Stimulated activated CD8-positive, alpha-beta memory T cell treated with anti-CD3 and anti-CD28 coated beads, Interleukin-12 subunit alpha, Interleukin-12 subunit beta, amount 100 ng/mL, for 24 hours (primary cell): ENCODE measurements around the gene CEND1.
"Not testable (repeated sequence)": the region's sequence is repeated elsewhere in the genome, so short reads cannot be mapped to it uniquely, and the experiment has no call there.

Source experiments
- DNase-seq: peaks from one replicate; pipeline ENCODE4 v3.0.0-alpha.2; 2020; ENCODE audit errors: extremely low read depth

The CEND1 gene

DNA sequence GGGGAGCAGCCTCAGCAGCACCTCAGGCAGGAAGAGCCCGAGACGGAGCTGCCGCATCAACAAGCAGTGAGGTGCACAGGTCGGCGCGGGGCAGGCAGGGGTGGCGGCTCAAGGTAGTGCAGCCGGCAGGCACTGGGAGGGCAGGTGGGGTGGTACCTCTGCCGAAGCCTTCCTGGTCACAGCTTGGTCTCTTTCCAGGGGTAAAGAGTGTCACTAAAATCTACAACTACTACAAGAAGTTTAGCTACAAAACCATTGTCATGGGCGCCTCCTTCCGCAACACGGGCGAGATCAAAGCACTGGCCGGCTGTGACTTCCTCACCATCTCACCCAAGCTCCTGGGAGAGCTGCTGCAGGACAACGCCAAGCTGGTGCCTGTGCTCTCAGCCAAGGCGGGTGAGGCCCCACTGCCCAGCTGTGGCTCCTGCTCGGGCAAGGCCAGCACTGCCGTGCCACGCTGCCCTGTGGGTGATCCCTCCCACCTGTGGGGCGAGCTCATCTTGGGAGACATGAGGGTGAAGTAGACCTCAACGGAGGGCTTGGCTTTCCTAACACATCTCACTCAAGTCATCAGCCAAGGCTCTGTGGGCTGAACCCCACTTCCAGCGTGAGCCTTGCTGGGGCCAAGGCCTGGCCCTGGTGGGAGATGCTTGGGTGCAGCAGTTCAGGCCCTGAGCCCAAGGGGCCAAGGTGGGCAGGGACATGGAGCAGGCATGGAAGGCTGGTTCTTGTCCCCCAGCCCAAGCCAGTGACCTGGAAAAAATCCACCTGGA lies 26.2 kb downstream of the CEND1 start:
- DNase-seq: no peak

DNA sequence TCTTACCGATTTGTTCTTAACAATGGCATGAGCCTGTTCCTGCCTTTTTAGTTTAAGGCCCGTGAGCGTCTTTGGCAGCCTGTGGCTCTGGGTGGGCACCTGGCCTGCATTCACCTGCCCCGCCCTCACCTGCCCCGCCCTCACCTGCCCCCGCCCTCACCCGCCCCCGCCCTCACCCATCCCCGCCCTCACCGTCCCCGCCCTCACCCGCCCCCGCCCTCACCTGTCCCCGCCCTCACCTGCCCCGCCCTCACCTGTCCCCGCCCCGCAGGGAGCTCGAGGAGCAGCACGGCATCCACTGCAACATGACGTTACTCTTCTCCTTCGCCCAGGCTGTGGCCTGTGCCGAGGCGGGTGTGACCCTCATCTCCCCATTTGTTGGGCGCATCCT lies 26.8 kb downstream of the CEND1 start:
- DNase-seq: no peak

DNA sequence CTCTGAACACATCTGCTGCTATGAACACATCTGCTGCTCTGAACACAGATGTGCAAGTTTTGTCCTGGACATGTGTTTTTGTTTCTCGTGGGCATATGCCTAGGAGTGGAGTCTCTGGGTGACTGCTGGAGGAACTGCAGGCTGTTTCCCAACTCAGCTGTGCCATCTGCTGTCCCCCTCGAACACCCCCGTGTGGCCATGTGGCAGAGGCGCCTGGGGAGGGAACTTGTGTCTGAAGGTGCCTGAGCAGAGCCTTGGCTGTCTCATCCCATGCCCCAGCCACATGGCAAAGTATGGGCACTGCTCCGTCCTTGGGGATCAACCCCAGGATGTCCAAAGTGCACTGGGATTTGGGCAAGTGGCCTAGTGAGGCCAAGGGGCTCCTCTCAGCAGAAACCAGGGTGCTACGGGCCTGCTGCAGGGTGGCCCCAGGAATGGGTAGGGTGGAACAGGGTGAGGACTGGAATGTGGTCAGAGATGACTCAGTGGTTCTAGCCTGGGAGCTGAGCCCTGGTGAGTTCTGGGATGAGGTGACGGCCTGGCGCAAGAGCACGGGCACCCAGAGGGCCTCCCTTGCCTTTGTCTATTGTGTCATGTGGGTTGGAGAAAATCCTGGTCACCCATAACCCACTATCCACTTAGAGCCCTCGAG lies 27.3 kb downstream of the CEND1 start:
- DNase-seq: no peak

DNA sequence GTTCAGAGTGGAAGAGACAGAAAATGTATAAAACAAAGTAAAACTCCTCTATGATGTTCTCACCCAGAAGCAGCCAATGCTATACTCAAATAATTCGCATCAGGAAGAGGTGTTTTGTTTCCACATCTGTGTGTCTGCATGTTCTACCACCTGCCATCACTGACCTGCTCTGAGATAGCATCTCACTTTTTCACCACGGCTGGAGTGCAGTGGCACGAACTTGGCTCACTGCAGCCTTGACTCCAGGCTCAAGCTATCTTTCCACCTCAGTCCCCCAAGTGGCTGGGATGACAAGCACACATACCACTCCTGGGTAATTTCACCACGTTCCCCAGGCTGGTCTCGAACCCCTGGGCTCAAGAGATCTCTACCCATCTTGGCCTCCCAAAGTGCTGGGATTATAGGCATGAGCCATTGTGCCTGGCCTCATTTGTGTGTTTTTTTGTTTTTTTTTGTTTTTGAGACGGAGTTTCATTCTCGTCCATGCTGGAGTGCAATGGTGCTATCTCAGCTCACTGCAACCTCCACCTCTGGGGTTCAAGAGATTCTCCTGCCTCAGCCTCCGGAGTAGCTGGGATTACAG lies 28.3 kb downstream of the CEND1 start:
- no peak for DNase-seq

DNA sequence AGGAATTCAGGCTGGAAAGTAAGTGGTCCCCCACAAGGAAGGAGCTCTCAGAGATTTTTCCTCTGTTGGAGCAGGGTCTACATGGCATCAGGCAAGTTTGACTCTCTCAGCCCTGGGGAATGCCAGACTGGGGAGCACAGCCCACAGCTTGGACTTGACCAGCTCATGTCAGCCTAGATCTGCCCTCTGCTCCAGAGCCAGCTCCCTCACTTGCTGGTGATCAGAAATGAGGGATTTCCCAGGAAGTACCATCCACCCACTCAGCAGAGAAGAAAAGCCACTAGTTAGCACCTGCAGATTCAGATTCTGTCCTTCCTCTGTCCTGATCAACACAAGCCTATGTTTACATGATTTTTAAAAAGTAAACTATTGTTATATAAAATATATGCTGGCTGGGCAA lies 29.7 kb downstream of the CEND1 start:
- DNase-seq: no peak

DNA sequence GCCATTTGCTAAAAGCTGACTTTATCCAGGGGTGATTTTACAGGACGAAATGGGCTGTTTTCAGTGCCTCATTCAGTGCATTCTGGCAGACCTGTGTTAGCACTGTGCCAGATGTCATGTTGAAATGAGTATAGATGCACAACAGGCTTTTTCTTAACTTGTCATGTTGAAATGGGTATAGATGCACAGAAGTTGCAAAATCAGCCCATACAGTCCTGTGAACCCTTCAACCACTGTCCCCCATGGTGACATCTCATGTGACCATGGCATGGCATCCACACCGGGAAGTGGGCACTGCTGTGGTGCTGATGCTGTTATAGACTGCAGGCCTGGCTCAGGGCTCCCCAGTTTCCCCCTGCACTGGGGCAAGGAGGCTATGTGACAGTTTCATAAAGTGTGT lies 40.2 kb downstream of the CEND1 start:
- DNase-seq: no peak

DNA sequence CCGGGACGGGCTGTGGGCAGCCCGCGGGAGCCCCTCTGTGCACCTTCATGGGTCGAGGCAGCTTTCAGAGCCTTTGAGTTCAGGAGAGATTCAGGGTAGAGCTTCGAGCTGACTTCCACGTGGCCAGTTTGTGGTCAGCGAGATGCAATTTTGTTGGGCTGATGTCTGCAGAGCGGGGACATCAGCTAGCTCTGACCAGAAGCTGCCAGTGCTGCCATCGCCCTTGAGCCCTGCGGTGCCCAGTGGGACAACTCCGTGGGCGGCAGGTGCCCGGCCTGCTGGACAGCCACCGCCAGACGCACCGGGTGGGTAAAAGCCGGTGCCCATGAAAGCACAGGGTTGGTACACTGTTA lies 41.9 kb downstream of the CEND1 start:
- DNase-seq: no peak

DNA sequence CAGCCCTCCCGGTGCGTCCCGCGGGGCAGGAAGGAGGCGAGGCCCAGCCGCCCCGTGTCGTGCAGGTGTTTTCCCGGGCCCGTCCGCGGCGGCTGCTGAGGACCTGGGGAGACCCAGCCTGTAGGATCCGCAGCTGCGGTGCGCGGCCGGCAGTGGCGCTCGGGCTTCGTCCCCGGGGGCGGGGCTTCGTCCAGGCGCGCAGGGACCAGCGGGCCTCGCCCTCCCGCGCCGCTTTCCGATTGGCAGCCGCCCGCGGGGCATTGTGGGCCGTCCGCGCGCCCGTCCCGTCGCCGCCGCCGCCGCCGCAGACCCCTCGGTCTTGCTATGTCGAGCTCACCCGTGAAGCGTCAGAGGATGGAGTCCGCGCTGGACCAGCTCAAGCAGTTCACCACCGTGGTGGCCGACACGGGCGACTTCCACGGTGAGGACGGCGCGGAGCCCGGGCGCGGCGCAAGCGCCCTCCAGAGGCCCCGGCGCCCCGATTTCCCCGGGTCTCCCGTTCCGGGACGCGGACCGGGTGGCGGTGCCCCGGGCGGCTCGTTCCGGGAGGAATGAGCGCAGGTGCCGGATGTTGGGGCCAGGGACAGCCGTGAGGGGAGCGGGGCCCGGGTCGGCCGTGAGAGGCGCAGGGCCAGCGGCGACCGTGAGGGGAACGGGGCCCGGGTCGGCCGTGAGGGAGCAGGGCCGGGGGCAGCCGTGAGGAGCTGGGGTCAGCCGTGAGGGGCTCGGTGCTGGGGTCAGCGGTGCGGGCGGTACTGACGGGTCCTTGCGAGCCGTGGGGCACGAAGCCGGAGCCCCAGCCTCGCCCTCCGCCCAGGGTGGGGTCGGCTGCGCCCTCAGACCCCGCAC lies 42.5 kb downstream of the CEND1 start, which contains the start of gene TALDO1:
Gene TALDO1 (plus strand): TSS at position 307 of the 849 bp plus-strand sequence. CDS start 18 bp downstream, at position 325.
- DNase-seq: peak; percentile 61

DNA sequence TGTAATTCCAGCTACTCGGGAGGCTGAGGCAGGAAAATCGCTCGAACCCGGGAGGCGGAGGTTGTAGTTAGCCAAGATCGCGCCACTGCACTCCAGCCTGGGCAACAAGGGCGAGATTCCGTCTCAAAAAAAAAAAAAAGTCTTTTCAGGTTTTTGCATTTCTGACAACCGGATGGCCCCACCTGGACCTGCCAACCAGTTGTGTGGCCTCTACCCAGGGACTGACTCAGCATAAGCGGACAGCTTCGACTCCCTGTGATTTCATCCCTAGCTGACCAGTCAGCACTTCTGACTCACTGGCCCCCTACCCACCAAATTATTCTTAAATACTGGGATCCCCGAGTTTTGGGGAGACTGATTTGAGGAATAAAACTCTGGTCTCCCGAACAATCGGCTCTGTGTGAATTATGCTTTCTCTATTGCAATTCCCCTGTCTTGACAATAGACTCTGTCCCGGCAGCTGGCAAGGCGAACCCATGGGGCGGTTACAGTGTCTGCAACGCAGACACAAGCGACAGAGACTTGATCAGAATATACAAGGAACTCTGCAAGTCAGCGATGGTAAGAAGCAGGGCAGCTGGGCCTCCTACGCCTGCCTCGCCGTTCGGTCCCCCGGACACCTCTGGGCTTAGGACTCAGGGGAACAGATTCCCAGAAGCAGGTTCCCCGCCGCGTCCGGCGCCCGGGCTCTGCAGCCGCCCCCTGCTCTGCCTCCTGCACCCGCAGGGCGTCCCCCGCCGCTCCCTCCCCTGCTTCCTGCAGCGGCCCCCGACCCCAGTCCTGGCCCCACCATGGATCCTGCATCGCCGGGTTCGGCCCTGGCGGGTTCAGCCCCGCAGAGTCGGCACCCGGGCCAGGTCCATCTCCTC lies 43.4 kb downstream of the CEND1 start:
- no peak for DNase-seq

DNA sequence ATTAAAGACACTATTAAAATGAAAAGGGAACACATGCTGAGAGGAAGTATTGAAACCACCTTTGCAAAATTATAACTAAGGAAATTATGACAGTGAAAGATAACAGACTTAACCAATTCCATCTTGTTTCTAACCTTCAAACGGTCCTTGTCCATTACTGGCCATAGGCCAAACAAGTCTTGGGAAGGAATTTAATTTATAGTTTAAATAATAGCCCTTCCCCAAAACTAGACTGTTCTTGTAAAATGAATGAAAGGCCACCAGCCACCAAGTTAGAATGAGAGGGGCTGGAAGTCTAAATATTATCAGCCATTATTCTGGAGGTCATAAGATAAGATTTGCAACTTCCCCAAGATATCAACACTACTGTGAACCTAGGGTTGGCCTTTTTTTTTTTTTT lies 44.5 kb downstream of the CEND1 start:
- DNase-seq: no peak

DNA sequence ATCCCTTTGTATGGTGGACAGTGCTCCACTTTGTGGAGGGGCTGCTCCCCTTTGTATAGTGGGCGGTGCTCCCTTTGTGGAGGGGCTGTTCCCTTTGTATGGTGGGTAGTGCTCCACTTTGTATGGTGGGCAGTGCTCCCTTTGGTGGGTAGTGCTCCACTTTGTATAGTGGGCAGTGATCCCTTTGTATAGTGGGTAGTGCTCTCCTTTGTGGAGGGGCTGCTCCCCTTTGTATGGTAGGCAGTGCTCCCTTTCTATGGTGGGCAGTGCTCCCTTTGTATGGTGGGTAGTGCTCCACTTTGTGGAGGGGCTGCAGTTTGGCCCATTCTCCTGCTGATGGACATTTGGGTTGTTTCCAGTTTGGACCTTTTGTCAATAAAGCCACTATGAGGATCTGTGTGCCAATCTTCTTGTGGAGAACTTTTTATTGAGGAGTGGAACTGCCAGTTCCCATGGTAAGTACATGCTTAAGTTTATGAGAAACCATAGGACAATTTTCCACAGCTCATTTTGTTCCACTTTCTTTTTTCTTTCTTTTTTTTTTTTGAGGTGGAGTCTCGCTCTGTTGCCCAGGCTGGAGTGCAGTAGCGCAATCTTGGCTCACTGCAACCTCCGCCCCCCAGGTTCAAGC lies 47.2 kb downstream of the CEND1 start:
- DNase-seq: no peak

DNA sequence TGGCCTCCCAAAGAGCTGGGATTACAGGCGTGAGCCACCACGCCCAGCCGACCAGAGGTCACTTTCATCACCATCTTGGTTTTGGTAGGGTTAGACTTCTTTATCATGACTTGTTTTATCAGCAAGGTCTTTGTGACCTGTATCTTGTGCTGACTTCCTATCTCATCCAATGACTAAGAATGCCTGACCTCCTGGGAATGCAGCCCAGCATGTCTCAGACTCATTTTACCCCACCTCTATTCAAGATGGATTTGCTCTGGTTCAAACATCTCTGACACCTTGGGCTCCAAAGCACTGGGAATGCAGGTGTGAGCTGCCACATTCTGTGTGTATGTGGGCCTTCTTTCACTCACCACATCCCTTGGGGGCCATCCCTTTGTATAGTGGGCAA lies 47.7 kb downstream of the CEND1 start:
- no peak for DNase-seq

DNA sequence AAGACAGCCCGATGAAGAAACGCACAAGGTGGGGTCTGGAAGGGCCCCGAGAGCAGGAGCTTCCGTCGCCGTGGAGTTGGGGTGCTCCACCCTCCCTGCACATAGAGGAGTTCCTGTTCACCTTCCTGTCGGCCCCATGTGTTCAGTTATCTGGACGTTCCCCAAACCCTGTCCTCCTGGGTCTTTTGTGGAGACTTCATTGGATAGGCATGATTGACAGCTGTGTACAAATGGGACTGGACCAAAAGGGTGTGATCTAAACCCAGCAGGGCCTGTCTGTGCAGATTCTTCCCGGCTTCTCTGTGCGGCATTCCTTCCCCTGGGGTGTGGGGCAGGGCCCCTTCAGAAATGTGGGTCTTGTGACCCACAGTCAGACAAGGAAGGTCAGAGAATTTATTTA lies 52.0 kb downstream of the CEND1 start:
- DNase-seq: not testable (repeated sequence)

DNA sequence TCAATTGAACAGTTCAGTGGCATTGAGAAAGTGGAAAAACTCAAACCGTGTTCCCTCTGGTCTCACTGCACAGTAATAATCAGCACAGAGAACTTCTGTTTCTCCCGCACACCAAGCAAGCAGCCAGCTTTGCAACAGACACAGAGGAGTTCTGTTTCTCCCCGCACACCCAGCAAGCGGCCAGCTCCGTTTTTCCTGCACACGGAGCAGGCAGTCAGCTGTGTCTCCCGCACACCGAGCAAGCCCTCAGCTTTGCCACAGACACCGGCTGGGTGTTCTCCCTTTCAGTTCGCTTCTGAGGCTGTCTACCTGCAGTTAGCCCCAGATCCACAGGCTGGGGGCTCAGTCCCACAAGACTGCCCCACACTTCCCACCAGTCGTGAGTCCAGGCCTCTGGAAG lies 52.5 kb downstream of the CEND1 start:
- no peak for DNase-seq
